Measurements from ENCODE around the gene CARMIL1.

- TF ChIP-seq POLR2AphosphoS5 (IDR thresholded peaks at IDR 0.05) (no peak), CTCF (IDR thresholded peaks at IDR 0.05) (no peak)
These were observed 110.3 kb downstream of the CARMIL1 start for GRCh38 chr6:25389471-25389870.

All from breast epithelium (tissue), 3 donors.